CD1c-positive myeloid dendritic cell (primary cell): ENCODE data around the gene KCTD15.

Source experiments
- DNase-seq: peaks from one replicate; pipeline ENCODE4 v3.0.0-alpha.2; 2016; ENCODE audit errors: extremely low spot score

KCTD15 gene

GRCh38 chr19:33849551-33850147 lies 53.0 kb downstream of the KCTD15 start:
- DNase-seq, result no peak

GRCh38 chr19:33859016-33859415 lies 62.3 kb downstream of the KCTD15 start:
- DNase-seq, result no peak

GRCh38 chr19:33860312-33861090 lies 63.8 kb downstream of the KCTD15 start:
- DNase-seq, result no peak

GRCh38 chr19:33861950-33862349 lies 65.3 kb downstream of the KCTD15 start:
- no peak for DNase-seq

- DNase-seq, result no peak
Observed at GRCh38 chr19:33862981-33863380, 66.3 kb downstream of the KCTD15 start.

GRCh38 chr19:33863436-33863835 lies 66.8 kb downstream of the KCTD15 start:
- DNase-seq, result no peak

GRCh38 chr19:33864311-33864850 lies 67.7 kb downstream of the KCTD15 start:
- DNase-seq, result no peak

- DNase-seq, result no peak
Observed at GRCh38 chr19:33865306-33865705, 68.6 kb downstream of the KCTD15 start.
